Mesenchymal stem cell (in vitro differentiated cells and primary cell): Measurements from ENCODE around the gene PRR3.

Experiments
- DNase-seq: peaks from one replicate; pipeline ENCODE4 v3.0.0-alpha.2; 2013
- H2AFZ ChIP-seq: one replicate; pipeline ENCODE4 v1.6.1; 2013; ENCODE audit warnings: low read depth, mild to moderate bottlenecking, control low read depth, inconsistent platforms, low read length, moderate library complexity
- H2AK5ac ChIP-seq: 2 replicates; pipeline ENCODE4 v1.6.1; 2013; ENCODE audit warnings: low read length, moderate library complexity, mild to moderate bottlenecking, inconsistent platforms; ENCODE audit not compliant: severe bottlenecking
- H2BK120ac ChIP-seq: one replicate; pipeline ENCODE4 v1.6.1; 2013; ENCODE audit warnings: low read depth, mild to moderate bottlenecking, inconsistent platforms, low read length, moderate library complexity
- H2BK12ac ChIP-seq, 2 experiments: one replicate each; pipeline ENCODE4 v1.6.1; 2013; ENCODE audit warnings: inconsistent platforms in 2 of 2, low read length in 2 of 2, mild to moderate bottlenecking in 2 of 2, moderate library complexity in 2 of 2, control low read depth in 1 of 2
- H2BK15ac ChIP-seq: one replicate; pipeline ENCODE4 v1.6.1; 2013; ENCODE audit warnings: mild to moderate bottlenecking, low read depth, inconsistent platforms; ENCODE audit not compliant: poor library complexity, severe bottlenecking
- H2BK5ac ChIP-seq: 2 replicates; pipeline ENCODE4 v1.6.1; 2013; ENCODE audit warnings: low read depth, mild to moderate bottlenecking, low read length, control low read depth, inconsistent platforms; ENCODE audit not compliant: poor library complexity, severe bottlenecking
- H3K14ac ChIP-seq, 2 experiments: one replicate each; pipeline ENCODE4 v1.6.1; 2013; ENCODE audit warnings: inconsistent platforms in 2 of 2, low read length in 2 of 2, control low read depth in 1 of 2, mild to moderate bottlenecking in 1 of 2, moderate library complexity in 1 of 2
- H3K18ac ChIP-seq, 2 experiments: one replicate each; pipeline ENCODE4 v1.6.1; 2013; ENCODE audit warnings: inconsistent platforms in 2 of 2, low read length in 2 of 2, control low read depth in 1 of 2, low read depth in 1 of 2, mild to moderate bottlenecking in 1 of 2
- H3K23ac ChIP-seq, 2 experiments: one replicate each; pipeline ENCODE4 v1.6.1; 2013; ENCODE audit warnings: inconsistent platforms in 2 of 2, low read length in 2 of 2, mild to moderate bottlenecking in 2 of 2, moderate library complexity in 2 of 2, control low read depth in 1 of 2
- H3K27ac ChIP-seq: 2 replicates; pipeline ENCODE4 v1.5.1; 2013; ENCODE audit warnings: mild to moderate bottlenecking, moderate library complexity, low read length, control low read depth, inconsistent platforms; ENCODE audit not compliant: poor library complexity, severe bottlenecking
- H3K27me3 ChIP-seq, 2 experiments: 2 replicates each; pipeline versions ENCODE4 v1.6.1 to v1.7.0; 2013; ENCODE audit warnings: low read length in 2 of 2, mild to moderate bottlenecking in 2 of 2, moderate library complexity in 2 of 2, control low read depth in 1 of 2, inconsistent platforms in 1 of 2; ENCODE audit not compliant: control insufficient read depth in 1 of 2, insufficient read depth in 1 of 2
- H3K36me3 ChIP-seq, 2 experiments: 2 replicates each; pipeline versions ENCODE4 v1.6.1 to v1.7.0; 2013; ENCODE audit warnings: low read length in 2 of 2, control low read depth in 1 of 2, inconsistent platforms in 1 of 2, low read depth in 1 of 2, mild to moderate bottlenecking in 1 of 2; ENCODE audit not compliant: insufficient read depth in 2 of 2, control insufficient read depth in 1 of 2
- H3K4ac ChIP-seq, 2 experiments: one replicate each; pipeline ENCODE4 v1.6.1; 2013; ENCODE audit warnings: inconsistent platforms in 2 of 2, low read length in 2 of 2, mild to moderate bottlenecking in 2 of 2, moderate library complexity in 2 of 2, control low read depth in 1 of 2, low read depth in 1 of 2
- H3K4me1 ChIP-seq: 2 replicates; pipeline ENCODE4 v1.6.1; 2013; ENCODE audit warnings: low read depth, low read length, control low read depth; ENCODE audit not compliant: control insufficient read depth, insufficient read depth
- H3K4me2 ChIP-seq: 2 replicates; pipeline ENCODE4 v1.6.1; 2013; ENCODE audit warnings: low read length, mild to moderate bottlenecking, inconsistent platforms; ENCODE audit not compliant: poor library complexity, severe bottlenecking
- H3K4me3 ChIP-seq, 2 experiments: 2 replicates each; pipeline versions ENCODE4 v1.5.1 to v1.7.0; 2013; ENCODE audit warnings: low read length in 2 of 2, mild to moderate bottlenecking in 2 of 2, control low read depth in 1 of 2, low read depth in 1 of 2; ENCODE audit not compliant: insufficient read depth in 1 of 2
- H3K79me1 ChIP-seq: replicated peaks from 2 replicates; pipeline ENCODE4 v1.6.1; 2013; ENCODE audit warnings: mild to moderate bottlenecking, control low read depth, low read length, inconsistent platforms; ENCODE audit not compliant: poor library complexity, severe bottlenecking
- H3K9ac ChIP-seq: 2 replicates; pipeline ENCODE4 v1.7.0; 2013; ENCODE audit warnings: mild to moderate bottlenecking, low read length, moderate library complexity
- H3K9me3 ChIP-seq: 2 replicates; pipeline ENCODE4 v1.7.0; 2013; ENCODE audit warnings: mild to moderate bottlenecking, low read length; ENCODE audit not compliant: control insufficient read depth
- H4K8ac ChIP-seq: one replicate; pipeline ENCODE4 v1.6.1; 2013; ENCODE audit warnings: inconsistent platforms, mild to moderate bottlenecking, low read length, moderate library complexity
- H4K91ac ChIP-seq: one replicate; pipeline ENCODE4 v1.6.1; 2013; ENCODE audit warnings: mild to moderate bottlenecking, low read length, inconsistent platforms
- WGBS: methylation state at CpG from one replicate; pipeline ENCODE4 v1.1.7; 2013; ENCODE audit warnings: mixed read lengths; 5-methylcytosine and 5-hydroxymethylcytosine counted together

PRR3 gene

DNA sequence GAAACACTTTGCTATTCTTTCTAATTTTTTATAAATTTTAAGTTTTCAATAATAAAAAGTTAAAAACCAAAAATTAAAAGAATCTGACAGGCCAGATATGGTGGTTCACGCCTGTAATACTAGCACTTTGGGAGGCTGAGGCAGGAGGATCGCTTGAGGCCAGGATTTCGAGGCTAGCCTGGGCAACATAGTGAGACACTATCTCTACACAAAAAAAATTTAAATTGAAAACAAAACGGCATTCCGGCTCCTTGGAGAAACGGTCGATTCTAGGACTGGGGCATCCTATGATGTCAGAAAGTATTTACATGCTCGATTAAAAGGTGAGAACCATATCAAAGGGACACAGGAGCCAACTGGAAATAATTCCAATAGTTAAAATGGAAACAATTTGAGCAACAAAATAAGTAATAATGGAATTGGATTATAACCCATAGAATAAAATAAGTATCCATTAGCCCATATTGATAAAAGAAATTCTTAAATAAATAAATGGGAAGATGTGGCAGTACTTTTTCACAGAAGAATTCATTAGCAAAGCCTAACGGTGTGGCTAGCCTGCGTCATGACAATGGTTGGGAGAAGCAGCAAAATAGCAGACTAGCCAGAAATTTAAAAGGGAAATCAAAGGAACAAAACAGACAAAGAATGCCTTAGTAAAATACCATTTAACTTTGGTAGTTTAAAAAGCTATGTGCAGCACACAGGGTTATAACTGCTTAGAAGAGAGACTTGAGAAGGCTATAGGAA, 46.5 kb upstream of the PRR3 start:
- no peak overlapping the region for H4K91ac ChIP-seq
- H3K36me3 ChIP-seq: no peaks in the 10 kb centered on the region
- H3K4ac ChIP-seq: no peak overlapping the region
- no peak overlapping the region for H3K9ac ChIP-seq
- H3K23ac ChIP-seq: no peak overlapping the region
- no peak overlapping the region for H4K8ac ChIP-seq
- no peak overlapping the region for H2BK120ac ChIP-seq
- H2AK5ac ChIP-seq: no peak overlapping the region
- no peak overlapping the region for H3K27ac ChIP-seq
- H3K79me1 ChIP-seq: no peaks in the 10 kb centered on the region
- H3K27me3 ChIP-seq: no peaks in the 10 kb centered on the region
- no peak for DNase-seq
- H3K4me3 ChIP-seq: no peak overlapping the region
- H3K9me3 ChIP-seq: no peaks in the 10 kb centered on the region
- H3K4me2 ChIP-seq: no peak overlapping the region
- no peak overlapping the region for H3K18ac ChIP-seq
- H3K14ac ChIP-seq: no peak overlapping the region
- H2BK15ac ChIP-seq: no peak overlapping the region
- no peaks in the 10 kb centered on the region for H3K4me1 ChIP-seq
- H2BK5ac ChIP-seq: no peak overlapping the region
- no peak overlapping the region for H2BK12ac ChIP-seq
- WGBS: 83% methylated on average over 10 of the region's 10 CpGs
- no peak overlapping the region for H2AFZ ChIP-seq

DNA sequence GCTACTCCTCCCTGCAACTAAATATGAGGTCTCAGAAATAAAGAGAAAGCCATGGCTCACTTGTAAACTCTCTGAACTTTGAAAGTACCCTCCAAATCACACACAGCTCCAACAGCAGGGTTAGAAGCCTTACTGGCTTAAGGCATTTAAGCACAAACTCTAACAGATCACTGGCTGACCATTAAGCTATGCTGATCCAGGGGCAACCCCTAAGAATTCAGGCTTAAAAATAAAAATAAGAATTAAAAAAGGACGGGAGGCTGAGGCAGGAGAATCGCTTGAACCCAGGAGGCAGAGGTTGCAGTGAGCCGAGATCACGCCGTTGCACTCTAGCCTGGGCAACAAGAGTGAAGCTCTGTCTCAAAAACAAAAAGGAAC, 45.9 kb upstream of the PRR3 start:
- DNase-seq: no peak
- no peaks in the 10 kb centered on the region for H3K79me1 ChIP-seq
- H3K9ac ChIP-seq: no peak overlapping the region
- H4K91ac ChIP-seq: no peak overlapping the region
- no peak overlapping the region for H4K8ac ChIP-seq
- no peak overlapping the region for H2BK120ac ChIP-seq
- no peaks in the 10 kb centered on the region for H3K27me3 ChIP-seq
- H3K36me3 ChIP-seq: no peaks in the 10 kb centered on the region
- no peaks in the 10 kb centered on the region for H3K4me1 ChIP-seq
- H2BK12ac ChIP-seq: no peak overlapping the region
- no peak overlapping the region for H3K23ac ChIP-seq
- H2AK5ac ChIP-seq: no peak overlapping the region
- H2BK15ac ChIP-seq: no peak overlapping the region
- H3K18ac ChIP-seq: no peak overlapping the region
- no peak overlapping the region for H3K4ac ChIP-seq
- no peak overlapping the region for H3K4me3 ChIP-seq
- no peak overlapping the region for H2BK5ac ChIP-seq
- no peaks in the 10 kb centered on the region for H3K9me3 ChIP-seq
- 85% methylated on average over 5 of the region's 5 CpGs for WGBS
- no peak overlapping the region for H3K4me2 ChIP-seq
- no peak overlapping the region for H3K27ac ChIP-seq
- no peak overlapping the region for H2AFZ ChIP-seq
- no peak overlapping the region for H3K14ac ChIP-seq

DNA sequence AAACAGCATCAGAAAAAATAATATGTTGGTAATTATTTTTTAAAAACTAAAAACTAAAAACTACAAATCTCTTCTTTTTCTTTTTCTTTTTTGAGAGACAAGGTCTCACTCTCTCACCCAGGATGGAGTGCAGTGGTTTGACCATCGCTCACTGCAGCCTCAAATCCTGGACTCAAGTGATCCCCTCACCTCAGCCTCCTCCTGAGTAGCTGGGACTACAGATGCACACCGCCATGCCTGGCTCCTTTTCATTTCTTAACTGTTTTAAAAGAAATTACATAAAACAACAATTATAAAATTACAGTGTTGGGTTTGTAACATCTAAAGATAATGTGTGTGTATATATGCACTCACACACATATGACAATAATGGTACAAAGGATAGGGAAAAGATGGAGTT, 43.6 kb upstream of the PRR3 start:
- no peak overlapping the region for H3K14ac ChIP-seq
- H3K4me3 ChIP-seq: no peak overlapping the region
- no peak overlapping the region for H3K4ac ChIP-seq
- H3K4me1 ChIP-seq: no peaks in the 10 kb centered on the region
- whole genome bisulfite sequencing: 93% methylated on average over 1 of the region's 2 CpGs
- H3K27me3 ChIP-seq: no peaks in the 10 kb centered on the region
- H4K91ac ChIP-seq: no peak overlapping the region
- no peak overlapping the region for H3K23ac ChIP-seq
- DNase-seq: no peak
- no peak overlapping the region for H3K18ac ChIP-seq
- no peak overlapping the region for H2AFZ ChIP-seq
- no peak overlapping the region for H3K9ac ChIP-seq
- H2BK12ac ChIP-seq: no peak overlapping the region
- H2BK15ac ChIP-seq: no peak overlapping the region
- H3K27ac ChIP-seq: no peak overlapping the region
- no peaks in the 10 kb centered on the region for H3K9me3 ChIP-seq
- no peaks in the 10 kb centered on the region for H3K36me3 ChIP-seq
- no peak overlapping the region for H4K8ac ChIP-seq
- H2AK5ac ChIP-seq: no peak overlapping the region
- H2BK120ac ChIP-seq: no peak overlapping the region
- no peaks in the 10 kb centered on the region for H3K79me1 ChIP-seq
- no peak overlapping the region for H3K4me2 ChIP-seq
- no peak overlapping the region for H2BK5ac ChIP-seq

DNA sequence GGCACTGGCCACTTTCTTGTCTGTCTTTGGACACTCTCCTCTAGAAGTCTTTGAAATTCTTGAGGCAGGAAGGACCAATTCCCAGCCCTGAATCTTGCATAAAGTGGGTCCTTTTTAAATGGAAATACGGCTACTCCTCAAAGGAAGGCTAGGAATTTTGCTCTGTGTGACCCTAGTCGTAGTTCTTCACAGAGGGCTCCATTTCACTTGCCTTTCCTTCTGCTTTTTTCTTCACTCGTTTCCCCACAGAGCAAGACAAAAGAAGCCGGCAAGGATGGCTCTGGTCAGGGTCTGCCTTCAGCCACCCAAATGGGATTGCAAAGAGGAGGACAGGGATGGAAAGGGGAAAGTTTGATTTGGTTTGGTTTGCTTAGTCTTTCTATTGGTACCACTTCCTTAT, 42.0 kb upstream of the PRR3 start:
- no peak overlapping the region for H2AK5ac ChIP-seq
- no peak overlapping the region for H3K14ac ChIP-seq
- H2AFZ ChIP-seq: no peak overlapping the region
- no peaks in the 10 kb centered on the region for H3K4me1 ChIP-seq
- H2BK5ac ChIP-seq: no peak overlapping the region
- no peak overlapping the region for H3K4me2 ChIP-seq
- no peak overlapping the region for H3K27ac ChIP-seq
- no peak overlapping the region for H3K9ac ChIP-seq
- H3K18ac ChIP-seq: no peak overlapping the region
- no peaks in the 10 kb centered on the region for H3K36me3 ChIP-seq
- H2BK12ac ChIP-seq: no peak overlapping the region
- H3K27me3 ChIP-seq: no peaks in the 10 kb centered on the region
- H2BK15ac ChIP-seq: no peak overlapping the region
- no peaks in the 10 kb centered on the region for H3K79me1 ChIP-seq
- H3K4ac ChIP-seq: no peak overlapping the region
- H3K4me3 ChIP-seq: no peak overlapping the region
- no peaks in the 10 kb centered on the region for H3K9me3 ChIP-seq
- DNase-seq: no peak
- no peak overlapping the region for H4K91ac ChIP-seq
- H3K23ac ChIP-seq: no peak overlapping the region
- H4K8ac ChIP-seq: no peak overlapping the region
- 57% methylated on average over 4 of the region's 4 CpGs for WGBS
- peak overlapping the region; percentile 61 for H2BK120ac ChIP-seq
